Stomach (tissue), 4 donors: ENCODE measurements around the gene TAS1R1.

Source experiments
- POLR2AphosphoS5 ChIP-seq, 3 donors: sonication (generic); formaldehyde crosslinking; IDR thresholded peaks; one replicate each; pipeline ENCODE4 v1.6.1; 2016; ENCODE audit warnings: antibody characterized with exemption in 3 of 3
- TF ChIP-seq, protein P1 (sequence below), 7 experiments: fragments of 450-650 bp in 4 of 7; fragments of 200-600 bp in 3 of 7; sonication (generic) in 3 of 7; IDR thresholded peaks; one replicate each; pipeline ENCODE4 v1.5.1; 2016 to 2019; ENCODE audit warnings: antibody characterized with exemption in 7 of 7, control low read depth in 2 of 7, mild to moderate bottlenecking in 1 of 7

DNA sequence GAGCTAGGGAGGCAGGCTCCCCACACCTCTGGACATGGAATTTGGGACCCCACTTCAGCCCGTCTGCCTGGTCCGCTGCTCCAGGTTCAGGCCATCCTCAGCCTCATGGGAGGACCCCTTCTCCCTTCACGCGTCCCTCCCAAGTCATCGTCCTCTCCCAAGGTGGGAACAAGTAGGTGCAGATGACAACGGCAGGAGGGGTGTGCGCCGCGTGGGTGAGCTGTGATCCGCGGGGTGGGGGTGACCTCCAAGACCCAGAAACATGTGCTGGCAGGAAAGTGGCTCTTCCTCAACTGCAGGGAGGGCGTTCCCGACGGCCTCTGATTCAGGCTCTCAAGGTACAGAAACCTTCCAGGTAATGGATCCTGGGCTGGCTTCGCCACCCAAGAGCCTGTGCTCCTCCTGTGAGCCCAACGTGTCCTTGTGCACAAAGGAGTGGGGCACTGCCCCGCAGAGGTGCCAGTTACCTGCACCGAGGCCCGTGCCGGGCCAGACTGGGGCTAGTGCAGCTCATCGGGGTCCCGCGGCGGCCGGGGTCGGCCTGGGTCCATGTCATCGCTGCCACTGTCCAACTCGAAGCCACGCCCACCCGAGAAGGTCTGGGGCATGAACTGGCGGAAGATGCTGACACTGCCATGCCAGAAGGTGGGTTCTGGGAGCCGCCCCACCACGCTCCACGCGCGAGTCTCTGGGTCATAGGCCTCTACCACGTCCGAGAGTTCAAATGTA lies 37.9 kb downstream of the TAS1R1 start:
- TF ChIP-seq, protein P1, sequence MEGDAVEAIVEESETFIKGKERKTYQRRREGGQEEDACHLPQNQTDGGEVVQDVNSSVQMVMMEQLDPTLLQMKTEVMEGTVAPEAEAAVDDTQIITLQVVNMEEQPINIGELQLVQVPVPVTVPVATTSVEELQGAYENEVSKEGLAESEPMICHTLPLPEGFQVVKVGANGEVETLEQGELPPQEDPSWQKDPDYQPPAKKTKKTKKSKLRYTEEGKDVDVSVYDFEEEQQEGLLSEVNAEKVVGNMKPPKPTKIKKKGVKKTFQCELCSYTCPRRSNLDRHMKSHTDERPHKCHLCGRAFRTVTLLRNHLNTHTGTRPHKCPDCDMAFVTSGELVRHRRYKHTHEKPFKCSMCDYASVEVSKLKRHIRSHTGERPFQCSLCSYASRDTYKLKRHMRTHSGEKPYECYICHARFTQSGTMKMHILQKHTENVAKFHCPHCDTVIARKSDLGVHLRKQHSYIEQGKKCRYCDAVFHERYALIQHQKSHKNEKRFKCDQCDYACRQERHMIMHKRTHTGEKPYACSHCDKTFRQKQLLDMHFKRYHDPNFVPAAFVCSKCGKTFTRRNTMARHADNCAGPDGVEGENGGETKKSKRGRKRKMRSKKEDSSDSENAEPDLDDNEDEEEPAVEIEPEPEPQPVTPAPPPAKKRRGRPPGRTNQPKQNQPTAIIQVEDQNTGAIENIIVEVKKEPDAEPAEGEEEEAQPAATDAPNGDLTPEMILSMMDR (IDR thresholded peaks at IDR 0.05), result no peak
- TF ChIP-seq POLR2AphosphoS5 (IDR thresholded peaks at IDR 0.05), result no peak
